ENCODE data around the gene CHL1. TPM values are rescaled to one million over a fixed set of nuclear protein-coding genes. Genes with fewer than 3 reads are reported as not detected.

The CHL1 gene
- total RNA-seq, 1 donor from 2014 or later, result 0.53 TPM

- intact Hi-C loops (cut with DNase I), result no loop called here
- no peak overlapping the region for H3K4me3 ChIP-seq
- H3K27me3 ChIP-seq, result no peaks in the 10 kb centered on the region
- no peaks in the 10 kb centered on the region for H3K36me3 ChIP-seq
- H3K9me3 ChIP-seq, result no peaks in the 10 kb centered on the region
- no peak overlapping the region for H3K27ac ChIP-seq
- no peaks in the 10 kb centered on the region for H3K4me1 ChIP-seq
- TF ChIP-seq CTCF (IDR thresholded peaks at IDR 0.05), result no peak
- no peak for DNase-seq (ENCODE audit: low spot score in 2 of 2)
These were observed 127.9 kb downstream of the CHL1 start for GRCh38 chr3:324423-324822.

GRCh38 chr3:325495-325894 lies 128.9 kb downstream of the CHL1 start:
- Histone ChIP-seq H3K4me1 (no peaks in the 10 kb centered on the region), H3K9me3 (no peaks in the 10 kb centered on the region), H3K4me3 (no peak overlapping the region), H3K27me3 (no peaks in the 10 kb centered on the region), H3K27ac (no peak overlapping the region), H3K36me3 (no peaks in the 10 kb centered on the region)
- DNase-seq (ENCODE audit: low spot score in 2 of 2), result no peak
- intact Hi-C loops (cut with DNase I), result no loop called here
- no peak for TF ChIP-seq CTCF (IDR thresholded peaks at IDR 0.05)

GRCh38 chr3:330494-331115 lies 134.0 kb downstream of the CHL1 start:
- no peak for TF ChIP-seq CTCF (IDR thresholded peaks at IDR 0.05)
- no peak for DNase-seq (ENCODE audit: low spot score in 2 of 2)
- no peak overlapping the region for H3K27ac ChIP-seq
- H3K4me1 ChIP-seq, result no peaks in the 10 kb centered on the region
- no peaks in the 10 kb centered on the region for H3K27me3 ChIP-seq
- H3K36me3 ChIP-seq, result no peaks in the 10 kb centered on the region
- intact Hi-C loops (cut with DNase I), result no loop called here
- H3K9me3 ChIP-seq, result no peaks in the 10 kb centered on the region
- H3K4me3 ChIP-seq, result no peak overlapping the region

GRCh38 chr3:331881-332280 lies 135.3 kb downstream of the CHL1 start:
- Histone ChIP-seq H3K27me3 (no peaks in the 10 kb centered on the region), H3K4me1 (no peaks in the 10 kb centered on the region), H3K4me3 (no peak overlapping the region), H3K9me3 (no peaks in the 10 kb centered on the region), H3K27ac (no peak overlapping the region), H3K36me3 (no peaks in the 10 kb centered on the region)
- TF ChIP-seq CTCF (IDR thresholded peaks at IDR 0.05), result no peak
- no peak for DNase-seq (ENCODE audit: low spot score in 2 of 2)
- intact Hi-C loops (cut with DNase I), result no loop called here

GRCh38 chr3:332701-333100 lies 136.1 kb downstream of the CHL1 start:
- Histone ChIP-seq H3K36me3 (no peaks in the 10 kb centered on the region), H3K4me3 (no peak overlapping the region), H3K27ac (no peak overlapping the region), H3K27me3 (no peaks in the 10 kb centered on the region), H3K4me1 (no peaks in the 10 kb centered on the region), H3K9me3 (no peaks in the 10 kb centered on the region)
- intact Hi-C loops (cut with DNase I), result no loop called here
- TF ChIP-seq CTCF (IDR thresholded peaks at IDR 0.05), result no peak
- DNase-seq (ENCODE audit: low spot score in 2 of 2), result no peak

- Histone ChIP-seq H3K4me1 (no peaks in the 10 kb centered on the region), H3K4me3 (no peak overlapping the region), H3K9me3 (no peaks in the 10 kb centered on the region), H3K36me3 (no peaks in the 10 kb centered on the region), H3K27ac (no peak overlapping the region), H3K27me3 (no peaks in the 10 kb centered on the region)
- intact Hi-C loops (cut with DNase I), result no loop called here
- no peak for TF ChIP-seq CTCF (IDR thresholded peaks at IDR 0.05)
- no peak for DNase-seq (ENCODE audit: low spot score in 2 of 2)
These were observed 138.7 kb downstream of the CHL1 start for GRCh38 chr3:335240-335639.

Measured in ascending aorta (tissue), 2 donors.